Measurements from ENCODE around the gene TBC1D30. TPM values are rescaled to one million over a fixed set of nuclear protein-coding genes. Genes with fewer than 3 reads are reported as not detected.
"Not testable (repeated sequence)": the region's sequence is repeated elsewhere in the genome, so short reads cannot be mapped to it uniquely, and the experiment has no call there.

TBC1D30 gene
- 1 to 10 TPM; 1.3 to 8.4 (median 6.2) TPM for polyA plus RNA-seq (ENCODE audit: insufficient read length in 4 of 4)

DNA sequence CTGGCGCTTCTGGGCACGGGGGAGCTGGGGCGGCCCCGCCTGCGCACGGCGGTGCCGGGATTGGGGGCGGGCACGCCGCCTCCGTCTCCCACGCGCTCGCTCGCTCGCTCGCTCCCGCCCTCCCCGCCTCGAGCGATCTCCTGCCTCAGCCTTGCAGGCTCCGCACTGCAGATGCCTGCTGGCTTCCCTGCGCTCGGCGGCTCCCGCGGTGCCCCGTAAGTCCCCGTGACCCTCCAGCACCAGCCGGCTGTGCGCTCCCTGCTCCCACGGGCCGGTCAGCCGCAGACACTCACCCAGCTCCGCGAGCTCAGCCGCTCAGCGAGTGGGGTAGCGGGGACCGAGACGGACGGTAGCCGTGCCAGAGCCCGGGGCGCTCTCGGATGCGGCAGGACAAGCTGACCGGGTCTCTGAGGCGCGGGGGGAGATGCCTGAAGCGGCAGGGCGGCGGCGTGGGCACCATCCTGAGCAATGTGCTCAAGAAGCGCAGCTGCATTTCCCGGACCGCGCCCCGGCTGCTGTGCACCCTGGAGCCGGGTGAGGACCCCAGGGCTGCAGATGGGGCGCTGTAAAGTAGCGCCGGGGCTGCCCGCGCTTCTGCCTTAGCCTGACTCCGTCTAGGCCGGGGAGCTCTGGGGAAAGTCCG, at the start of gene TBC1D30:
TSS of gene TBC1D30 (plus strand) at position 148 of the 643 bp plus-strand sequence. CDS start at position 381, 233 bp downstream.
- no peak for DNase-seq (ENCODE audit: low read depth in 4 of 4, low spot score in 3 of 4)

GRCh38 chr12:64775147-64775736, 49.2 kb upstream of the TBC1D30 start:
- DNase-seq (ENCODE audit: low read depth in 4 of 4, low spot score in 3 of 4): not testable (repeated sequence)

- no peak for DNase-seq (ENCODE audit: low read depth in 4 of 4, low spot score in 3 of 4)
These were observed 45.0 kb upstream of the TBC1D30 start for GRCh38 chr12:64779354-64779974.

DNA sequence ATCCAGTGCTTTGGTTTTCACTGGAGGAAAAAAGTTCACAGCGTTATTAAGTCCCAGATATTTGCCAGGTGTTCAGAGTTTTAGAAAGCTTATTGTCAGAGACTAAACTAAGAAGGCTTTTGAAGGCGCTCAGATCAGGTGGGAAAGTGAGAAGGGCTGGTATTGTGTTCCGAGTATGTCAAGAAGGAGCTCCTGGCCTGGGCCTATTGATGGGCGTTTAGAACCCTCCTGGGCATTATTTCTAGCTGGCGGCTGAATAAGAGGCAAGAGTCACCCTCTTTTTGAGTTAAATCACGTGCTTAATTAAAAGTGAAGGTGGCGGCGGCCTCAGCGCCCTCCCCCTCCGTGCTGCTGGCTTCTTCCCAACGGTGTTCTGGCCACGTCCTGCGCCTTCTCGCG, 44.3 kb upstream of the TBC1D30 start:
- no peak for DNase-seq (ENCODE audit: low read depth in 4 of 4, low spot score in 3 of 4)

GRCh38 chr12:64780531-64781279, 43.7 kb upstream of the TBC1D30 start:
- DNase-seq (ENCODE audit: low read depth in 4 of 4, low spot score in 3 of 4): no peak

- no peak for DNase-seq (ENCODE audit: low read depth in 4 of 4, low spot score in 3 of 4)
These were observed 42.9 kb upstream of the TBC1D30 start for GRCh38 chr12:64781280-64782190.

DNA sequence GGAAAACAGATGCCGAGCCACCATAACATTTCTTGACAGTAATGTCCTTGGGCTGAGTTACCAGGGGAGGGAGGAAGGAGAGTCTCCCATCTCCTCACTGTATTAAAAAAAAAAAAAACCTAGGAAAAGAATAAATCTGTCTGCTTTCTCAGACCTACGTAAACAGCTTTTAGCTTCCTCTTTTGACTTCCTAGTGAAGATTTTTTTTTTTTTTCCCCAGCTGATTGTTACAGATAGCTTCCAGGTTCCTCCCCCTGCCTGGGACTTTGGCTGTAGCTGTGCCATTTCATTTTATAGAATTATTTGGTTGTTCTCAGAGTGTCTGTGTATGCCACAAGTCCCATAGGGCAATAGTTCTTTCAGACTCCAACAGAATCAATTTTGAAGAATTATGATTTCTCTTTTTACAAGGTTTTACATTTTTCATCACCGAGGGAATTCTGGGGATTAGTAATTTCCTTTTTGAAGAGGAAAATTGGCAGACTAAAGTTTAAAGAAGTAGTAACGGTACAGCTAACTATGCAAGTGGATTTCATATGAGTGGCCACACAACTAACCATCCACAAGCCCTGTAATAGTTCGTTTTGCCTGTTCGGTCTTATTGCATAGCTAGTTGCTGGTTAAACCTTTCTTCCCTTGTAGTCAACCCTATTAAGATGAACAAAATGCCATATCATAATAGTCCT, 42.1 kb upstream of the TBC1D30 start:
- DNase-seq (ENCODE audit: low read depth in 4 of 4, low spot score in 3 of 4): no peak

DNA sequence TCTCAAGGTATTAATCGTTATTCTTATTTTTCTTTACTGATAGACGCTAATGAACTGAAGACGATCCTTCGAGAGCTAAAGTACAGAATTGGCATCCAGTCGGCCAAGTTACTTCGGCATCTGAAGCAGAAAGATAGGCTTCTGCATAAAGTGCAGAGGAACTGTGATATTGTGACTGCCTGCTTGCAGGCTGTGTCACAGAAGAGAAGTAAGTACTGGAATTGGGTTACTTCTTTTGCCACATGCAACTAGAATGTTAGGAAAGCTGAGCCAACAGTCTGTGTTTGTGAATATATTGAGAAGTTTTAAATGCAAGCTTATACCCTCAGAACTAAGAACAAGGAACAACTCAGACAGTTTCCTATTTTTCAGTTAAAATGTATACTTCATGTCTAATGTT, 38.6 kb upstream of the TBC1D30 start:
- no peak for DNase-seq (ENCODE audit: low read depth in 4 of 4, low spot score in 3 of 4)

- DNase-seq (ENCODE audit: low read depth in 4 of 4, low spot score in 3 of 4): no peak
These were observed 34.3 kb upstream of the TBC1D30 start for GRCh38 chr12:64790166-64790565.

- no peak for DNase-seq (ENCODE audit: low read depth in 4 of 4, low spot score in 3 of 4)
These were observed 33.4 kb upstream of the TBC1D30 start for GRCh38 chr12:64791036-64791435.

DNA sequence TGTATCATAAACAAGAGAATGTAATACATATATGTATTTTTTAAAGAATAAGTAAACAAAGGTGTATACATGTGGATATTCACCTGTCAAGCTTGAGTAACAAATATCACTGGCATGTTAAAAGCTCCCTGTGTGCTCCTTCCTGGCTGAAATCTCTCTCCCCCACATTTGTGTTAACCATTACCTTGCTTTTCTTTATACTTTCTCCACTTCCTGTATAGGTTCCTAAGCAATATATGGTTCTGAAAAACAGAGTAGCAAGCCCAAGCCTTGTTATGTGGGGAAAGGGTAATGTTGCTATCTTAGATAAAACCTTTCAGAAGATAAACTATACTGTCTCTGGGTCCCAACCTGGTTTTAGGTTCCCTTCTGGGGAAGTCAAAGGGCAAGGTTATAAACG, 32.3 kb upstream of the TBC1D30 start:
- DNase-seq (ENCODE audit: low read depth in 4 of 4, low spot score in 3 of 4): no peak

- no peak for DNase-seq (ENCODE audit: low read depth in 4 of 4, low spot score in 3 of 4)
These were observed 30.8 kb upstream of the TBC1D30 start for GRCh38 chr12:64793610-64794009.

DNA sequence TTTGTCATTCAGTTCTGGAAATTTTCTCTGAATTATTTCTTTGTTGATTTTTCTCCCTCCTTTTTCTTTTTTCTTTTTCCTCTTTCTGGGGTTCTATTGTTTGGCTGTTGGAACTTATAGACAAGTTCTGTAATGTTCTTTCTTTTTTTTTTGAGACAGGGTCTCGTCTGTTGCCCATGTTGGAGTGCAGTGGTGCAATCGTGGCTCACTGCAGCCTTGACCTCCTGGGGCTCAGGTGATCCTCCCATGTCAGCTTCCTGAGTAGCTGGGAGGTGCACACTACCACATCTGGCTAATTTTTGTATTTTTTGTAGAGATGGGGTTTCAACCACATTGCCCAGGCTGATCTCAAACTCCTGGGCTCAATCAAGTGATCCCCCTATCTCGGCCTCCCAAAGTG, 30.1 kb upstream of the TBC1D30 start:
- DNase-seq (ENCODE audit: low read depth in 4 of 4, low spot score in 3 of 4): no peak

- peak in 2 of 4 donors; percentile 66 to 74 for DNase-seq (ENCODE audit: low read depth in 4 of 4, low spot score in 3 of 4)
These were observed 28.1 kb upstream of the TBC1D30 start for GRCh38 chr12:64796205-64796845.

GRCh38 chr12:64797156-64797555, 27.3 kb upstream of the TBC1D30 start:
- DNase-seq (ENCODE audit: low read depth in 4 of 4, low spot score in 3 of 4): no peak

- DNase-seq (ENCODE audit: low read depth in 4 of 4, low spot score in 3 of 4): no peak
These were observed 26.3 kb upstream of the TBC1D30 start for GRCh38 chr12:64798165-64798564.

- no peak for DNase-seq (ENCODE audit: low read depth in 4 of 4, low spot score in 3 of 4)
These were observed 23.8 kb upstream of the TBC1D30 start for GRCh38 chr12:64800640-64801039.

DNA sequence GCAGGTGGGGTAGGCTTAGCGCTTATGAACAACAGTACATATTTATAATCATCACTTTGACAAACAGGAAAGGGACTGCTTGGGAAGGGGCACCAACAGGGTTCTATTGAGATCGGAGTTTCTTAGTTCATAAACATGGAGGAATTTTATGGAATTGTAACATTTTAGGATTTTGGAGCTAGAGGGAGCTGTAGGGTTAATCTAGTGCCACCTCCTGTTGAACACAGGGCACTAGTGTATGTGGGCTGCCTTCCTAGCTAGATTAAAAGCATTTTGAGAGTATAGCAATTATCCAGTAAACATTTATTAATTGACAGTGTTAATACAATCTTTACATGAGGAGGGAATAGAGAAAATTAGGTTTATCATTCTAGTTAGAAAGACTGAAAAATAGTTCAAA, 23.1 kb upstream of the TBC1D30 start:
- no peak for DNase-seq (ENCODE audit: low read depth in 4 of 4, low spot score in 3 of 4)

DNA sequence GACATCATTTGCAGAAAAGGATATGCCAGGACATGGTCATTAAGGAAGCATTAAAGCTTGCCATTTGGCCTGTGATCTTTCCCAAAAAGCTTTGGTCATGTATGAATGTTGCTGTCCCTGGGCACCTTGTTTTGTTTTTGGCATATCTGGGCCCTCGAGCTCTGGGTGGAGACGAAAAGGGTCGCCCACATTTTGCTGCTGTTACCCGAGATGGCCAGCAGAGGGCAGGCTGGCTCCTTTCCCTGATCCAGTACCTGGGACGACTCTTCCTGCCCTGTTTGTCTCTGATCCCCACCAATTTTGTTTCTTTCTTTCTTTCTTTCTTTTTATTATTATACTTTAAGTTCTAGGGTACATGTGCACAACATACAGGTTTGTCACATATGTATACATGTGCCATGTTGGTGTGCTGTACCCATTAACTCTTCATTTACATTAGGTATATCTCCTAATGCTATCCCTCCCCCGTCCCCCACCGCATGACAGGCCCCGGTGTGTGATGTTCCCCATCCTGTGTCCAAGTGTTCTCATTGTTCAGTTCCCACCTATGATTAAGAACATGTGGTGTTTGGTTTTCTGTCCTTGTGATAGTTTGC, 22.2 kb upstream of the TBC1D30 start:
- not testable (repeated sequence) for DNase-seq (ENCODE audit: low read depth in 4 of 4, low spot score in 3 of 4)
